Caco-2 (cell line): ENCODE measurements around the gene COL26A1. TPM values are rescaled to one million over a fixed set of nuclear protein-coding genes. Genes with fewer than 3 reads are reported as not detected.

Source experiments
- BruUV-seq: library from RNA; stranded (reverse); fragments of 400-500 nt; replicated peaks from 2 replicates; lab custom pipeline; 2021; lab: Mats Ljungman, UMichigan
- CTCF ChIA-PET: fragments of 300-600 bp; sonication (Branson Sonifier 250); formaldehyde crosslinking; loops from one replicate; lab custom pipeline; 2022; ENCODE audit warnings: antibody characterized with exemption; lab: Charles Lee
- POLR2A ChIA-PET: fragments of 300-600 bp; sonication (Branson Sonifier 250); formaldehyde crosslinking; loops from one replicate; lab custom pipeline; 2022; ENCODE audit warnings: antibody characterized with exemption; lab: Charles Lee
- DNase-seq, 2 experiments: peaks; one replicate each; pipeline versions ENCODE4 v3.0.0 to v3.0.0-alpha.2; 2020 to 2022
- H3K27me3 ChIP-seq: replicated peaks from 2 replicates; pipeline ENCODE4 v1.6.0; 2011; ENCODE audit warnings: low read length; ENCODE audit not compliant: control insufficient read depth, insufficient read depth
- H3K36me3 ChIP-seq: 2 replicates; pipeline ENCODE4 v1.5.1; 2011; ENCODE audit warnings: low read length; ENCODE audit not compliant: control insufficient read depth, insufficient read depth
- H3K4me1 ChIP-seq: fragments of 250-450 bp; sonication (Bioruptor Pico); 2 replicates; pipeline ENCODE4 v1.5.1; 2020; ENCODE audit warnings: mild to moderate bottlenecking
- H3K4me3 ChIP-seq: 2 replicates; pipeline ENCODE4 v1.5.1; 2011; ENCODE audit warnings: low read depth, mild to moderate bottlenecking, control low read depth, low read length
- H3K9me3 ChIP-seq: fragments of 250-450 bp; sonication (Bioruptor Pico); 2 replicates; pipeline ENCODE4 v1.5.1; 2020; ENCODE audit warnings: mild to moderate bottlenecking, moderate library complexity
- H3K27ac Mint-ChIP-seq: one replicate; pipeline ENCODE4 v1.8.0; 2022; ENCODE audit warnings: mixed read lengths; ENCODE audit not compliant: unreplicated experiment
- H3K27me3 Mint-ChIP-seq: one replicate; pipeline ENCODE4 v1.8.0; 2022; ENCODE audit warnings: mixed read lengths; ENCODE audit not compliant: insufficient read depth, unreplicated experiment
- H3K36me3 Mint-ChIP-seq: one replicate; pipeline ENCODE4 v1.8.0; 2022; ENCODE audit warnings: mild to moderate bottlenecking, mixed read lengths; ENCODE audit not compliant: insufficient read depth, unreplicated experiment
- H3K4me1 Mint-ChIP-seq: one replicate; pipeline ENCODE4 v1.8.0; 2022; ENCODE audit warnings: low read depth, mixed read lengths; ENCODE audit not compliant: unreplicated experiment
- H3K4me3 Mint-ChIP-seq: one replicate; pipeline ENCODE4 v1.8.0; 2022; ENCODE audit warnings: mild to moderate bottlenecking, moderate library complexity, mixed read lengths; ENCODE audit not compliant: unreplicated experiment
- H3K9me3 Mint-ChIP-seq: one replicate; pipeline ENCODE4 v1.8.0; 2022; ENCODE audit warnings: mixed read lengths; ENCODE audit not compliant: unreplicated experiment
- CTCF ChIP-seq, 2 experiments: fragments of 200-600 bp in 1 of 2; IDR thresholded peaks; 1 replicate in 1 of 2; 2 replicates in 1 of 2; pipeline versions ENCODE4 v1.5.1 to v1.8.0; 2011 to 2022; ENCODE audit warnings: antibody characterized with exemption in 1 of 2, control low read depth in 1 of 2, inconsistent platforms in 1 of 2, low read depth in 1 of 2, low read length in 1 of 2, mild to moderate bottlenecking in 1 of 2, moderate library complexity in 1 of 2; ENCODE audit not compliant: insufficient read depth in 1 of 2, severe bottlenecking in 1 of 2, unreplicated experiment in 1 of 2
- intact Hi-C: fragments of 100-400 bp; cut with micrococcal nuclease; formaldehyde crosslinking; loops from one replicate; pipeline ENCODE4 v1.10.0; 2022; ENCODE audit not compliant: unreplicated experiment
- total RNA-seq: library from RNA; stranded (reverse); gene quantifications from 2 replicates; pipeline ENCODE4 v1.2.3, GENCODE V29; 2022

COL26A1 gene
- total RNA-seq, 1 experiment from 2014 or later: 23.3 TPM

GRCh38 chr7:101563943-101564777 is 201.5 kb downstream of the COL26A1 start:
- no peaks in the 10 kb centered on the region; the same call in 1 of the 2 replicates for H3K4me1 ChIP-seq
- peak in 1 of 2 experiments; percentile 27 for DNase-seq
- no TSS peak for BruUV-seq
- TF ChIP-seq CTCF (IDR thresholded peaks at IDR 0.05; ENCODE audit: insufficient read depth in 1 of 2, low read depth in 1 of 2, low read length in 1 of 2, severe bottlenecking in 1 of 2, unreplicated experiment in 1 of 2): no peak
- Mint-ChIP-seq H3K27me3 (no peaks in the 10 kb centered on the region), H3K9me3 (no peaks in the 10 kb centered on the region), H3K4me3 (no peak overlapping the region), H3K4me1 (peaks cover 6% of the 10 kb centered on the region), H3K36me3 (peaks cover 13% of the 10 kb centered on the region), H3K27ac (no peak overlapping the region)
- no peaks in the 10 kb centered on the region for H3K36me3 ChIP-seq
- ChIA-PET CTCF (no interaction called here), POLR2A (no interaction called here)
- no peaks in the 10 kb centered on the region for H3K27me3 ChIP-seq
- intact Hi-C loops: no loop called here
- H3K9me3 ChIP-seq: no peaks in the 10 kb centered on the region
- H3K4me3 ChIP-seq: no peak overlapping the region

GRCh38 chr7:101564778-101565211 is 202.1 kb downstream of the COL26A1 start:
- H3K9me3 Mint-ChIP-seq: no peaks in the 10 kb centered on the region
- Histone ChIP-seq H3K9me3 (no peaks in the 10 kb centered on the region), H3K4me3 (no peak overlapping the region), H3K36me3 (no peaks in the 10 kb centered on the region), H3K27me3 (no peaks in the 10 kb centered on the region), H3K4me1 (no peaks in the 10 kb centered on the region; the same call in 1 of the 2 replicates)
- DNase-seq: peak in 1 of 2 experiments; percentile 67
- intact Hi-C loops: no loop called here
- no peak for TF ChIP-seq CTCF (IDR thresholded peaks at IDR 0.05; ENCODE audit: insufficient read depth in 1 of 2, low read depth in 1 of 2, low read length in 1 of 2, severe bottlenecking in 1 of 2, unreplicated experiment in 1 of 2)
- peaks cover 6% of the 10 kb centered on the region for H3K4me1 Mint-ChIP-seq
- BruUV-seq: no TSS peak
- no peak overlapping the region for H3K4me3 Mint-ChIP-seq
- H3K27ac Mint-ChIP-seq: no peak overlapping the region
- peaks cover 13% of the 10 kb centered on the region for H3K36me3 Mint-ChIP-seq
- ChIA-PET POLR2A (no interaction called here), CTCF (no interaction called here)
- H3K27me3 Mint-ChIP-seq: no peaks in the 10 kb centered on the region

GRCh38 chr7:101565601-101566209 is 203.0 kb downstream of the COL26A1 start:
- Mint-ChIP-seq H3K27me3 (no peaks in the 10 kb centered on the region), H3K4me3 (no peak overlapping the region), H3K9me3 (no peaks in the 10 kb centered on the region), H3K27ac (no peak overlapping the region), H3K36me3 (peaks cover 13% of the 10 kb centered on the region), H3K4me1 (peaks cover 6% of the 10 kb centered on the region)
- BruUV-seq: no TSS peak
- ChIA-PET POLR2A (interaction anchor here (0.5 kb wide), 1 partner anchor 255 kb away, joined by 3 read pairs; no protein-coding TSS in a partner anchor), CTCF (no interaction called here)
- no peak for TF ChIP-seq CTCF (IDR thresholded peaks at IDR 0.05; ENCODE audit: insufficient read depth in 1 of 2, low read depth in 1 of 2, low read length in 1 of 2, severe bottlenecking in 1 of 2, unreplicated experiment in 1 of 2)
- Histone ChIP-seq H3K4me3 (no peak overlapping the region), H3K27me3 (no peaks in the 10 kb centered on the region), H3K4me1 (no peaks in the 10 kb centered on the region; the same call in 1 of the 2 replicates), H3K9me3 (no peaks in the 10 kb centered on the region), H3K36me3 (no peaks in the 10 kb centered on the region)
- peak in 1 of 2 experiments; percentile 18 for DNase-seq
- intact Hi-C loops: no loop called here
